ENCODE data around the gene ANKRD13A.

Gene ANKRD13A

GRCh38 chr12:109989380-109989779 lies 9.8 kb upstream of the ANKRD13A start:
- Mint-ChIP-seq H3K4me1 (ENCODE audit: low read depth in 2 of 2) (peaks cover 9 to 41% of the 10 kb centered on the region in 2 donors), H3K36me3 (ENCODE audit: insufficient read depth) (peaks cover 70% of the 10 kb centered on the region), H3K9me3 (no peaks in the 10 kb centered on the region), H3K27ac (peak overlapping the region; percentile 10 to 62), H3K27me3 (no peaks in the 10 kb centered on the region), H3K4me3 (no peak overlapping the region)
- no peak for ATAC-seq (replicated peaks)
- no peak for DNase-seq

- DNase-seq: no peak
- peaks cover 58% of the 10 kb centered on the region for H3K36me3 Mint-ChIP-seq (ENCODE audit: insufficient read depth)
- H3K27me3 Mint-ChIP-seq: no peaks in the 10 kb centered on the region
- peaks cover 14 to 47% of the 10 kb centered on the region in 2 donors for H3K4me1 Mint-ChIP-seq (ENCODE audit: low read depth in 2 of 2)
- no peak for ATAC-seq (replicated peaks)
- H3K9me3 Mint-ChIP-seq: no peaks in the 10 kb centered on the region
- no peak overlapping the region for H3K4me3 Mint-ChIP-seq
- H3K27ac Mint-ChIP-seq: no peak overlapping the region
Observed at GRCh38 chr12:109991586-109991985, 7.6 kb upstream of the ANKRD13A start.

DNA sequence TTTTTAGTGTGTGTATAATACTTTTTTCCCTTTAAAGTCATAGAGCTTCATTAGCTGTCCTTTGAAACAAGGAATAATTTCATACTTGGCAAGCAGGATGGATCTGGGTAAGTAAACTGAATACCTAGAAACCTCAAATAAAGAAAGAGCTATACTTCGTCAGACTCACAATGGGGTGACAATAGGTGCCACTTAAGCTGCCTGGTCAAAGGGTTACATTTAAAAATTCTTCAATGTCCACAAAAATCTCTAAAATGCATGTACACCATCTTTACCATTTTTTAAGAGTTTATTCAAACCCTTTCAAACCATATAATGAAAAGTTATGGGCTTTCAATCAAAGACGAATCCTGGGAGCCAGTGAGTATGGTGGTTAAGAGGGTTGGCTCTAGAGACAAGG lies 6.1 kb upstream of the ANKRD13A start:
- no peaks in the 10 kb centered on the region for H3K27me3 Mint-ChIP-seq
- H3K36me3 Mint-ChIP-seq (ENCODE audit: insufficient read depth): peaks cover 47% of the 10 kb centered on the region
- peak overlapping the region; percentile 25 to 44 for H3K27ac Mint-ChIP-seq
- H3K4me3 Mint-ChIP-seq: peak overlapping the region in 1 of 2 donors; percentile 83
- ATAC-seq (replicated peaks) (no peak), DNase-seq (no peak)
- H3K4me1 Mint-ChIP-seq (ENCODE audit: low read depth in 2 of 2): peaks cover 19 to 47% of the 10 kb centered on the region in 2 donors
- no peaks in the 10 kb centered on the region for H3K9me3 Mint-ChIP-seq

- Mint-ChIP-seq H3K27me3 (no peaks in the 10 kb centered on the region), H3K4me3 (peak overlapping the region; percentile 83 to 95), H3K36me3 (ENCODE audit: insufficient read depth) (peaks cover 35% of the 10 kb centered on the region), H3K4me1 (ENCODE audit: low read depth in 2 of 2) (peaks cover 26 to 47% of the 10 kb centered on the region in 2 donors), H3K9me3 (no peaks in the 10 kb centered on the region), H3K27ac (peak overlapping the region; percentile 12 to 90)
- DNase-seq (no peak), ATAC-seq (replicated peaks) (peak; percentile 15)
Observed at GRCh38 chr12:109994401-109995175, 4.6 kb upstream of the ANKRD13A start.

DNA sequence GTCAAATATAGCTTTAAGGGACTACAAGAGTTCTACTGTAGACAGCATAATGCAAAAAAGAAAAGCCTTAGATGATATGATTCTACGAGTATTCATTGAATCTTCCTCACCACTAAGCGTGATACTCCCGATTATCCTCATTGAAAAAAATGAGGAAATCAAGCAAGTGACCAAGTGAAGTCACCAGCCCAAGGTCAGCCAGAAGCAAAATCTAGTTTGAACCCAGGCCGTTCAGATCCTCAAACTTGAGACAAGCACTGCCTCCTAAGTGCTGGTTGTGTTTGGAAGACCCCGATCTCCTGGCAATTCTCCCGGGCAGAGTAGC lies 3.9 kb upstream of the ANKRD13A start:
- H3K27me3 Mint-ChIP-seq: no peaks in the 10 kb centered on the region
- peaks cover 36% of the 10 kb centered on the region for H3K36me3 Mint-ChIP-seq (ENCODE audit: insufficient read depth)
- ATAC-seq (replicated peaks) (no peak), DNase-seq (no peak)
- H3K27ac Mint-ChIP-seq: peak overlapping the region; percentile 90
- H3K4me1 Mint-ChIP-seq (ENCODE audit: low read depth in 2 of 2): peaks cover 31 to 46% of the 10 kb centered on the region in 2 donors
- no peaks in the 10 kb centered on the region for H3K9me3 Mint-ChIP-seq
- H3K4me3 Mint-ChIP-seq: peak overlapping the region; percentile 83 to 95

GRCh38 chr12:109995686-109996482 lies 3.3 kb upstream of the ANKRD13A start, which contains the start of gene GIT2:
Gene GIT2, minus strand, starts transcription at chr12:109996368. Its CDS starts 144 bp downstream, at chr12:109996224.
- Mint-ChIP-seq H3K4me1 (ENCODE audit: low read depth in 2 of 2) (peaks cover 35 to 45% of the 10 kb centered on the region in 2 donors), H3K36me3 (ENCODE audit: insufficient read depth) (peaks cover 33% of the 10 kb centered on the region), H3K4me3 (peak within 1 kb of the TSS; percentile 83 to 95), H3K27ac (peak within 1 kb of the TSS; percentile 90), H3K27me3 (no peaks in the 10 kb centered on the region), H3K9me3 (no peaks in the 10 kb centered on the region)
- peak; percentile 77 for ATAC-seq (replicated peaks)
- DNase-seq: peak; percentile 88 to 94 (median 93)

GRCh38 chr12:109996483-109996853 lies 2.8 kb upstream of the ANKRD13A start:
- ATAC-seq (replicated peaks): no peak
- DNase-seq: no peak
- peaks cover 29% of the 10 kb centered on the region for H3K36me3 Mint-ChIP-seq (ENCODE audit: insufficient read depth)
- H3K4me1 Mint-ChIP-seq (ENCODE audit: low read depth in 2 of 2): peaks cover 37 to 48% of the 10 kb centered on the region in 2 donors
- peak overlapping the region; percentile 83 to 95 for H3K4me3 Mint-ChIP-seq
- H3K27ac Mint-ChIP-seq: peak overlapping the region; percentile 90
- no peaks in the 10 kb centered on the region for H3K9me3 Mint-ChIP-seq
- no peaks in the 10 kb centered on the region for H3K27me3 Mint-ChIP-seq

- H3K4me3 Mint-ChIP-seq: peak overlapping the region; percentile 58 to 97
- H3K4me1 Mint-ChIP-seq (ENCODE audit: low read depth in 2 of 2): peaks cover 35 to 48% of the 10 kb centered on the region in 2 donors
- H3K36me3 Mint-ChIP-seq (ENCODE audit: insufficient read depth): peaks cover 26% of the 10 kb centered on the region
- no peak for ATAC-seq (replicated peaks)
- DNase-seq: no peak
- peak overlapping the region in 1 of 2 donors; percentile 26 for H3K27ac Mint-ChIP-seq
- no peaks in the 10 kb centered on the region for H3K27me3 Mint-ChIP-seq
- no peaks in the 10 kb centered on the region for H3K9me3 Mint-ChIP-seq
Observed at GRCh38 chr12:109997393-109997792, 1.8 kb upstream of the ANKRD13A start.

GRCh38 chr12:109998241-109998903 lies 858 bp upstream of the ANKRD13A start:
- H3K27ac Mint-ChIP-seq: peak overlapping the region; percentile 92 to 98
- DNase-seq (no peak), ATAC-seq (replicated peaks) (no peak)
- peaks cover 37 to 40% of the 10 kb centered on the region in 2 donors for H3K4me1 Mint-ChIP-seq (ENCODE audit: low read depth in 2 of 2)
- peak overlapping the region; percentile 92 to 97 for H3K4me3 Mint-ChIP-seq
- no peaks in the 10 kb centered on the region for H3K9me3 Mint-ChIP-seq
- no peaks in the 10 kb centered on the region for H3K27me3 Mint-ChIP-seq
- H3K36me3 Mint-ChIP-seq (ENCODE audit: insufficient read depth): peaks cover 26% of the 10 kb centered on the region

GRCh38 chr12:109999649-109999971 lies 380 bp downstream of the ANKRD13A start:
- DNase-seq (no peak), ATAC-seq (replicated peaks) (no peak)
- Mint-ChIP-seq H3K4me1 (ENCODE audit: low read depth in 2 of 2) (peaks cover 37 to 43% of the 10 kb centered on the region in 2 donors), H3K27me3 (no peaks in the 10 kb centered on the region), H3K36me3 (ENCODE audit: insufficient read depth) (peaks cover 29% of the 10 kb centered on the region), H3K4me3 (peak overlapping the region; percentile 92 to 97), H3K27ac (peak overlapping the region; percentile 60 to 95), H3K9me3 (no peaks in the 10 kb centered on the region)

DNA sequence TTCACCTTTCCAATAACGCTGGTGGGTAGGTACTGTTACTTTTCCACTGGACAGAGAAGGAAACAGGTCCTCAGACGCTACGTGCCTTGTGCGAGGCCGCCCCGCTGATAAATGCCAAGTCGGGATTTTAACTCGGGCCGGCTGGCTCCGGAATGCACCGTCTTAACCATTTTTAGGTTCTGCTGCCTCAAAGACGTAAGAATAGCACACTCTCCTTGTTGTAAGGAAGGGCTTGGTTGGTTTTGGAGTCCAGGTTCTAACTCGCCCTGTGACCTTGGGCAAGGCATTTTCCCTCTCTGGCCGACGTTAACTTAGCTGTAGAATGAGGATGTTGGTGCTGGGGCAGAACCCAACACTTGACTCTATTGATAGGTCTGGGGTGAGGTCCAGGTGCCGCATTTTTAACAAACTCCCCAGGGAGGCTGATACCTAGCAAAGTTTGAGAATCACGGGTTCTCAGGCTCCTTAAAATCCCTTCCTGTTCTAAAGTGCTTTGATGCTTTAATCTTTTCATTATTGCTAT lies 814 bp downstream of the ANKRD13A start:
- Mint-ChIP-seq H3K9me3 (no peaks in the 10 kb centered on the region), H3K4me3 (peak overlapping the region; percentile 92 to 97), H3K36me3 (ENCODE audit: insufficient read depth) (peaks cover 29% of the 10 kb centered on the region), H3K27me3 (no peaks in the 10 kb centered on the region), H3K4me1 (ENCODE audit: low read depth in 2 of 2) (peaks cover 35 to 42% of the 10 kb centered on the region in 2 donors), H3K27ac (peak overlapping the region; percentile 60 to 95)
- no peak for ATAC-seq (replicated peaks)
- peak in 1 of 3 experiments; percentile 22 for DNase-seq

- DNase-seq: no peak
- Mint-ChIP-seq H3K9me3 (no peaks in the 10 kb centered on the region), H3K27ac (no peak overlapping the region), H3K4me3 (peak overlapping the region; percentile 92 to 97), H3K36me3 (ENCODE audit: insufficient read depth) (peaks cover 25% of the 10 kb centered on the region), H3K27me3 (no peaks in the 10 kb centered on the region), H3K4me1 (ENCODE audit: low read depth in 2 of 2) (peaks cover 43 to 48% of the 10 kb centered on the region in 2 donors)
- no peak for ATAC-seq (replicated peaks)
Observed at GRCh38 chr12:110001596-110001995, 2.4 kb downstream of the ANKRD13A start.

Data from effector memory CD8-positive, alpha-beta T cell (primary cell).